Psoas muscle (tissue), 8 donors: ENCODE data around the gene SLC39A12. TPM values are rescaled to one million over a fixed set of nuclear protein-coding genes. Genes with fewer than 3 reads are reported as not detected.

ENCODE experiments used
- ATAC-seq, 4 donors: fragments of 200-7000 bp; cut with Tn5 transposase; one replicate each; pipeline ENCODE4 v1.9.1; 2020; ENCODE audit warnings: moderate library complexity in 3 of 4, mild to moderate bottlenecking in 2 of 4
- DNase-seq, 2 donors: peaks; one replicate each; pipeline ENCODE4 v3.0.0-alpha.2; 2020
- H3K27ac ChIP-seq: fragments of 200-600 bp; one replicate; pipeline ENCODE4 v1.8.0; 2022
- H3K27me3 ChIP-seq, 3 donors: fragments of 200-600 bp in 1 of 3; one replicate each; pipeline versions ENCODE4 v1.6.1 to v1.8.0; 2013 to 2022; ENCODE audit warnings: low read length in 2 of 3, mild to moderate bottlenecking in 2 of 3, moderate library complexity in 1 of 3; ENCODE audit not compliant: insufficient read depth in 3 of 3
- H3K36me3 ChIP-seq, 2 donors: fragments of 200-600 bp in 1 of 2; one replicate each; pipeline versions ENCODE4 v1.6.1 to v1.8.0; 2013 to 2022; ENCODE audit warnings: low read depth in 1 of 2, mild to moderate bottlenecking in 1 of 2, moderate library complexity in 1 of 2; ENCODE audit not compliant: insufficient read depth in 1 of 2
- H3K4me1 ChIP-seq: fragments of 200-600 bp; one replicate; pipeline ENCODE4 v1.8.0; 2022
- H3K4me3 ChIP-seq: fragments of 200-600 bp; one replicate; pipeline ENCODE4 v1.8.0; 2022; ENCODE audit warnings: mild to moderate bottlenecking
- H3K9me3 ChIP-seq: fragments of 200-600 bp; one replicate; pipeline ENCODE4 v1.8.0; 2022
- WGBS, 3 donors: extraction: QIAGEN DNeasy Blood & Tissue Kit; methylation state at CpG; one replicate each; pipeline versions ENCODE4 v1.1.6 to v1.1.7; 2013; 5-methylcytosine and 5-hydroxymethylcytosine counted together
- intact Hi-C, 2 donors: fragments of 100-400 bp; cut with DNase I; formaldehyde crosslinking; loops; one replicate each; pipeline versions ENCODE4 v1.11.0 to v1.14.2; 2022
- polyA plus RNA-seq, 3 donors: library from polyadenylated mRNA; stranded (reverse); fragments of 200-250 nt; gene quantifications; one replicate each; pipeline ENCODE4 v1.2.3, GENCODE V29; 2013
- total RNA-seq, 4 donors: library from RNA; stranded (reverse); fragmentation: NEBNext Ultra II Directional in 2 of 4; extraction: Animal tissue kit (Norgen Biotek cat#: 25700) in 2 of 4; gene quantifications; one replicate each; pipeline versions ENCODE4 v1.2.1 to v1.2.4, GENCODE V29; 2021 to 2023
- TF ChIP-seq, protein P1 (sequence below): fragments of 200-600 bp; IDR thresholded peaks from one replicate; pipeline ENCODE4 v1.8.0; 2022; ENCODE audit warnings: antibody characterized with exemption
- donor health status: healthy with polysubstance abuse.
- donor health status: DM: no; HTN: no; CAD: no; lungs with moderate emphysema.
- donor health status: Bipolar disorder and iron deficiency.
- donor health status: healthy.
- donor health status: DM: yes; HTN: yes; CAD: no.
- donor health status: DM: no; HTN: no; CAD: no.
- donor health status: DM: no; HTN: no; CAD: no.
- donor health status: DM: yes; HTN: yes; CAD: no.

The SLC39A12 gene
- total and polyA plus RNA-seq, 7 donors = 0.01 TPM; not detected in 6

GRCh38 chr10:17910125-17910789, 41.5 kb upstream of the SLC39A12 start:
- intact Hi-C loops = loop anchor here in 1 of 2 donors (5.0 kb wide), 1 partner anchor 307 kb away; no protein-coding TSS in a partner anchor
- DNase-seq (no peak), ATAC-seq (peak in 1 of 4 donors; percentile 61)
- Histone ChIP-seq H3K9me3 (no peaks in the 10 kb centered on the region), H3K4me1 (no peaks in the 10 kb centered on the region), H3K27ac (no peak overlapping the region), H3K36me3 (no peaks in the 10 kb centered on the region), H3K4me3 (no peak overlapping the region), H3K27me3 (no peaks in the 10 kb centered on the region)
- 24 to 25% (median 24%) methylated on average over 12 of the region's 12 CpGs for WGBS, 3 donors
- TF ChIP-seq, protein P1, sequence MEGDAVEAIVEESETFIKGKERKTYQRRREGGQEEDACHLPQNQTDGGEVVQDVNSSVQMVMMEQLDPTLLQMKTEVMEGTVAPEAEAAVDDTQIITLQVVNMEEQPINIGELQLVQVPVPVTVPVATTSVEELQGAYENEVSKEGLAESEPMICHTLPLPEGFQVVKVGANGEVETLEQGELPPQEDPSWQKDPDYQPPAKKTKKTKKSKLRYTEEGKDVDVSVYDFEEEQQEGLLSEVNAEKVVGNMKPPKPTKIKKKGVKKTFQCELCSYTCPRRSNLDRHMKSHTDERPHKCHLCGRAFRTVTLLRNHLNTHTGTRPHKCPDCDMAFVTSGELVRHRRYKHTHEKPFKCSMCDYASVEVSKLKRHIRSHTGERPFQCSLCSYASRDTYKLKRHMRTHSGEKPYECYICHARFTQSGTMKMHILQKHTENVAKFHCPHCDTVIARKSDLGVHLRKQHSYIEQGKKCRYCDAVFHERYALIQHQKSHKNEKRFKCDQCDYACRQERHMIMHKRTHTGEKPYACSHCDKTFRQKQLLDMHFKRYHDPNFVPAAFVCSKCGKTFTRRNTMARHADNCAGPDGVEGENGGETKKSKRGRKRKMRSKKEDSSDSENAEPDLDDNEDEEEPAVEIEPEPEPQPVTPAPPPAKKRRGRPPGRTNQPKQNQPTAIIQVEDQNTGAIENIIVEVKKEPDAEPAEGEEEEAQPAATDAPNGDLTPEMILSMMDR = peak; percentile 55

GRCh38 chr10:17912754-17913153, 39.0 kb upstream of the SLC39A12 start:
- WGBS, 3 donors = 46 to 50% (median 47%) methylated on average over 4 of the region's 4 CpGs
- no peak for ATAC-seq
- intact Hi-C loops = loop anchor here in 1 of 2 donors (5.0 kb wide), 1 partner anchor 305 kb away; no protein-coding TSS in a partner anchor

DNA sequence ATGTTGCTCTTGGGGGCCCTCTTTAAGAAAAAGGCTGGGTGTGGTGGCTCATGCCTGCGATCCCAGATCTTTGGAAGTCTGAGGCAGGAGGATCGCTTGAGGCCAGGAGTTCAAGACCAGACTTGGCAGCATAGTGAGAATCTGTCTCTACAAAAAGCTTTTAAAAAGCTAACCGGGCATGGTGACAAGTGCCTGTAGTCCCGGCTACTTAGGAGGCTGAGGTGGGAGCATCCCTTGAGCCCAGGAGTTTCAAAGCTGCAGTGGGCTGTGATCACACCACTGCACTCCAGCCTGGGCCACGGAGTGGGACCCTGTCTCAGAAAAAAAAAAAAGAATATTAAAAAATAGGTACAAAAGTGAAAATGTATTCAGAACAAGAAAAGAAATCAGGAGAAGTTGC, 38.1 kb upstream of the SLC39A12 start:
- no peak for ATAC-seq
- H3K9me3 ChIP-seq = no peaks in the 10 kb centered on the region
- intact Hi-C loops = loop anchor here in 1 of 2 donors (5.0 kb wide), 1 partner anchor 304 kb away; no protein-coding TSS in a partner anchor
- H3K27ac ChIP-seq = no peak overlapping the region
- TF ChIP-seq, protein P1 = no peak
- DNase-seq = no peak
- H3K27me3 ChIP-seq = no peaks in the 10 kb centered on the region
- no peaks in the 10 kb centered on the region for H3K36me3 ChIP-seq
- H3K4me1 ChIP-seq = no peaks in the 10 kb centered on the region
- no peak overlapping the region for H3K4me3 ChIP-seq
- WGBS, 3 donors = 68 to 79% (median 74%) methylated on average over 5 of the region's 5 CpGs

More at GRCh38 chr10:17912754-17913153, 39.0 kb upstream of the SLC39A12 start:
- no peaks in the 10 kb centered on the region for H3K4me1 ChIP-seq
- no peaks in the 10 kb centered on the region for H3K9me3 ChIP-seq
- no peak overlapping the region for H3K27ac ChIP-seq
- TF ChIP-seq, protein P1 = no peak
- H3K36me3 ChIP-seq = no peaks in the 10 kb centered on the region
- H3K4me3 ChIP-seq = no peak overlapping the region
- DNase-seq = no peak
- no peaks in the 10 kb centered on the region for H3K27me3 ChIP-seq

- Histone ChIP-seq H3K4me3 (no peak overlapping the region), H3K9me3 (no peaks in the 10 kb centered on the region), H3K4me1 (no peaks in the 10 kb centered on the region), H3K36me3 (no peaks in the 10 kb centered on the region), H3K27ac (no peak overlapping the region), H3K27me3 (no peaks in the 10 kb centered on the region)
- ATAC-seq (no peak), DNase-seq (no peak)
- intact Hi-C loops = loop anchor here in 1 of 2 donors (5.0 kb wide), 1 partner anchor 303 kb away; no protein-coding TSS in a partner anchor
- WGBS, 3 donors = 85 to 97% (median 85%) methylated on average over 5 of the region's 5 CpGs
- TF ChIP-seq, protein P1 = no peak
These were observed 37.3 kb upstream of the SLC39A12 start for GRCh38 chr10:17914169-17915045.
